ENCODE results near the gene AFDN.

AFDN gene

DNA sequence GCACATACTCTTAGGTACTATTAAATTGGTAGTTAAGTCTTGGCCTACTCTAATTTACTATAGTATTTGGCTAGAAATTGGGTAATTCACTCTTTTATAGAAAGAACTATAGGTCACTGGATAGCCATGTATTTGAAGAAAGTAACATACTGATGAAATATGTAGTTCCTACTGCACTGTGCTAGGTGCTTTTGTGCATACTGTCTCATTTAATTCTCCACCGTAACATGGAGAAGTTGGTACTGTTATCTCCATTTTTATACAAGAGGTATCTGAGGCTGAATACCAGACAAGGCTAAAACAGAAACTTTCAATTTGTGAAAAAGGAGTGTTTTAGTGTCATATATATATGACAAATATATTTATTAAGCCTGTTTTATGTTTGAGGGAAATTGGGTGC lies 29.8 kb downstream of the AFDN start:
- Histone ChIP-seq H3K4me1 (ENCODE audit: low read depth, poor library complexity, severe bottlenecking) (peaks cover 38% of the 10 kb centered on the region), H3K4me3 (IDR thresholded peaks at IDR 0.05; ENCODE audit: insufficient read depth, low read depth, low read length) (no peak overlapping the region), H3K79me2 (ENCODE audit: insufficient read depth, low read depth) (peaks cover 85% of the 10 kb centered on the region), H3K27ac (no peak overlapping the region), H3K36me3 (ENCODE audit: insufficient read depth) (no peaks in the 10 kb centered on the region), H3K4me2 (no peak overlapping the region), H4K20me1 (ENCODE audit: insufficient read depth) (no peaks in the 10 kb centered on the region), H3K27me3 (ENCODE audit: insufficient read depth, low read depth) (no peaks in the 10 kb centered on the region), H2AFZ (ENCODE audit: low read depth) (no peak overlapping the region), H3K9ac (no peak overlapping the region)
- TF ChIP-seq, protein P1, sequence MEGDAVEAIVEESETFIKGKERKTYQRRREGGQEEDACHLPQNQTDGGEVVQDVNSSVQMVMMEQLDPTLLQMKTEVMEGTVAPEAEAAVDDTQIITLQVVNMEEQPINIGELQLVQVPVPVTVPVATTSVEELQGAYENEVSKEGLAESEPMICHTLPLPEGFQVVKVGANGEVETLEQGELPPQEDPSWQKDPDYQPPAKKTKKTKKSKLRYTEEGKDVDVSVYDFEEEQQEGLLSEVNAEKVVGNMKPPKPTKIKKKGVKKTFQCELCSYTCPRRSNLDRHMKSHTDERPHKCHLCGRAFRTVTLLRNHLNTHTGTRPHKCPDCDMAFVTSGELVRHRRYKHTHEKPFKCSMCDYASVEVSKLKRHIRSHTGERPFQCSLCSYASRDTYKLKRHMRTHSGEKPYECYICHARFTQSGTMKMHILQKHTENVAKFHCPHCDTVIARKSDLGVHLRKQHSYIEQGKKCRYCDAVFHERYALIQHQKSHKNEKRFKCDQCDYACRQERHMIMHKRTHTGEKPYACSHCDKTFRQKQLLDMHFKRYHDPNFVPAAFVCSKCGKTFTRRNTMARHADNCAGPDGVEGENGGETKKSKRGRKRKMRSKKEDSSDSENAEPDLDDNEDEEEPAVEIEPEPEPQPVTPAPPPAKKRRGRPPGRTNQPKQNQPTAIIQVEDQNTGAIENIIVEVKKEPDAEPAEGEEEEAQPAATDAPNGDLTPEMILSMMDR (conservative IDR thresholded peaks at IDR 0.05; ENCODE audit: low read depth, low read length), result no peak

- Histone ChIP-seq H3K9ac (no peak overlapping the region), H3K4me2 (no peak overlapping the region), H3K27me3 (ENCODE audit: insufficient read depth, low read depth) (no peaks in the 10 kb centered on the region), H3K4me3 (IDR thresholded peaks at IDR 0.05; ENCODE audit: insufficient read depth, low read depth, low read length) (no peak overlapping the region), H3K79me2 (ENCODE audit: insufficient read depth, low read depth) (peaks cover 85% of the 10 kb centered on the region), H3K36me3 (ENCODE audit: insufficient read depth) (no peaks in the 10 kb centered on the region), H3K27ac (no peak overlapping the region), H3K4me1 (ENCODE audit: low read depth, poor library complexity, severe bottlenecking) (peaks cover 32% of the 10 kb centered on the region), H4K20me1 (ENCODE audit: insufficient read depth) (no peaks in the 10 kb centered on the region), H2AFZ (ENCODE audit: low read depth) (no peak overlapping the region)
- TF ChIP-seq, protein P1 (conservative IDR thresholded peaks at IDR 0.05; ENCODE audit: low read depth, low read length), result no peak
Measured at GRCh38 chr6:167856999-167857660, 30.4 kb downstream of the AFDN start.

DNA sequence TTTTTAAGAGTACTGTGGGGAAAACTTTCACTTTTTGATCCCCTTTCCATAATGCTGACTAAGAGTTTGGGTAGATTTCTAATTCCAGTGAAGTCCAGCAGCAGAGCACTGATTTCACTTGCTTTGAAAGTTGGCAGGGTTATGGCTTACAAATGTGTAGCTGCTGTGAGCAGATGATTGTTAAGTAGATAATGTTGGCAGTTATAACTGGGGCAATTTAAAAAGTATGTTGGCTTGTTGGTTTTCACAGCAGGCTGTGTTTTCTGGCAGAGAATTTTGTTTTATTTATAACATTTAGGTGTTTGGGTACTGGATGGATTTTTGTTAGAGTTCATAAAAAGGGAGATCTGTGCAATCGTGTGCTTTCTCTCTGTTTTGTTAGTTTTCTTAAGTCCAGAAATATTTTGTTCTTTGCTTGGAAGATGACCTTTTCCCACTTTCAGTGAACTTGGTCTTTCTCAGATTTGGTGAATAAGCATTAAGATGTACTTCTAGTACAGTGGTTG lies 31.4 kb downstream of the AFDN start:
- H3K4me3 ChIP-seq (IDR thresholded peaks at IDR 0.05; ENCODE audit: insufficient read depth, low read depth, low read length), result no peak overlapping the region
- H3K79me2 ChIP-seq (ENCODE audit: insufficient read depth, low read depth), result peaks cover 82% of the 10 kb centered on the region
- H2AFZ ChIP-seq (ENCODE audit: low read depth), result no peak overlapping the region
- TF ChIP-seq, protein P1 (conservative IDR thresholded peaks at IDR 0.05; ENCODE audit: low read depth, low read length), result no peak
- no peak overlapping the region for H3K9ac ChIP-seq
- H3K27me3 ChIP-seq (ENCODE audit: insufficient read depth, low read depth), result no peaks in the 10 kb centered on the region
- no peaks in the 10 kb centered on the region for H3K36me3 ChIP-seq (ENCODE audit: insufficient read depth)
- H3K4me2 ChIP-seq, result peak overlapping the region; percentile 11
- H3K4me1 ChIP-seq (ENCODE audit: low read depth, poor library complexity, severe bottlenecking), result peaks cover 21% of the 10 kb centered on the region
- no peaks in the 10 kb centered on the region for H4K20me1 ChIP-seq (ENCODE audit: insufficient read depth)
- H3K27ac ChIP-seq, result no peak overlapping the region

DNA sequence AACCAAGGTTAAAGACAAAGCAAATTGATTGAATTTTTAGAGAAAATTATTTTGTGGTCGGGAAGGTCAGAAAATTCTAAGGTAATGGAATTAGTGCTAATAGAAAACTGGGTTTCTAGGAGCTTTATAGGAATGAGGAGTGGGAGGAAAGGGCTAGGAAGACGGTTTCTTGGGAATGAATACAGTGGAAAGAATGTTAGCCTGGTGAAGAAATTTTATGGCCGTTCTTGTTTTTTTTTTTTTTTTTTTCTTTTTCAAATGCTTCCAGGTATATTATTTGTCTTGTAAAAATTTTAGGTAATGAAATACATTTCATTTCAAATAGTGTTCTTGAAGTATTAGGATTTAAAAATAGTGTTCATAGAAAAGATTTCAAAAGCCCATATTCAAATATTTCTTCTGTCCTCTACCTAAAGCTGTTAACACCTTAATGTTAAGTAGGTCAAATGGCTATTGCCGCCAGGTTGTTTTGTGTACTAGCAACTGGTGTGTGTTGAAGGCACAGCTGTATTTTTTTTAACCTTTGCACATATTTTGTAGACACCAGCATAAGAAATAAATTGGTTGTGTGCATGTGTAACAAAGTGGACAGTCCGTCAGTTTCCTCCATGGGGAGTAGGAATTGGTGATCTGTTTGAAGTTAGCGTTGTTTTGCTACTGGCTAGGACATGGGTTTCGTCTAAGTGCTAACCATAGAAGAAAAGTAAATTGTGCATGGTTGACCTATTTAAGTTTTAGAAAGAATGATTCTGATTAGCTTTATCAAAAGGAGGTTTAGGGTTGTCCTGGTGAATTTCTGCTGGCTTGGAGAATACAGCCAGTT lies 32.3 kb downstream of the AFDN start:
- H3K27me3 ChIP-seq (ENCODE audit: insufficient read depth, low read depth), result no peaks in the 10 kb centered on the region
- H3K36me3 ChIP-seq (ENCODE audit: insufficient read depth), result no peaks in the 10 kb centered on the region
- H3K4me3 ChIP-seq (IDR thresholded peaks at IDR 0.05; ENCODE audit: insufficient read depth, low read depth, low read length), result no peak overlapping the region
- peaks cover 18% of the 10 kb centered on the region for H3K4me1 ChIP-seq (ENCODE audit: low read depth, poor library complexity, severe bottlenecking)
- H4K20me1 ChIP-seq (ENCODE audit: insufficient read depth), result no peaks in the 10 kb centered on the region
- H2AFZ ChIP-seq (ENCODE audit: low read depth), result no peak overlapping the region
- no peak overlapping the region for H3K9ac ChIP-seq
- peak overlapping the region; percentile 11; the same call in 1 of the 2 replicates for H3K4me2 ChIP-seq
- no peak overlapping the region for H3K27ac ChIP-seq
- TF ChIP-seq, protein P1 (conservative IDR thresholded peaks at IDR 0.05; ENCODE audit: low read depth, low read length), result no peak
- H3K79me2 ChIP-seq (ENCODE audit: insufficient read depth, low read depth), result peaks cover 80% of the 10 kb centered on the region

Data from KMS-11 (cell line).